Endothelial cell of umbilical vein (primary cell): ENCODE measurements around the gene SOX13. TPM values are rescaled to one million over a fixed set of nuclear protein-coding genes. Genes with fewer than 3 reads are reported as not detected.

Experiments used
- BruUV-seq: library from RNA; stranded (reverse); fragments of 400-500 nt; replicated peaks from 2 replicates; lab custom pipeline; 2021; lab: Mats Ljungman, UMichigan
- CTCF ChIA-PET: fragments of 300-600, 350-600 bp; sonication (Branson Sonifier 250); formaldehyde crosslinking; loops from one replicate; lab custom pipeline; 2021; ENCODE audit warnings: antibody characterized with exemption, inconsistent platforms; lab: Charles Lee
- POLR2A ChIA-PET: fragments of 300-600, 350-600 bp; sonication (Branson Sonifier 250); formaldehyde crosslinking; loops from one replicate; lab custom pipeline; 2021; ENCODE audit warnings: antibody characterized with exemption, inconsistent platforms; lab: Charles Lee
- DNase-seq: peaks from one replicate; pipeline ENCODE4 v3.0.0-alpha.2; 2011; ENCODE audit warnings: low read depth, low spot score
- FAIRE-seq: peaks from 2 replicates; lab custom pipeline; 2011; peaks lifted over from hg19 to GRCh38; lab: Jason Lieb, UNC
- H2AFZ ChIP-seq: 2 replicates; pipeline ENCODE4 v1.6.0; 2012; ENCODE audit warnings: low read depth, low read length, control low read depth, inconsistent platforms
- H3K27ac ChIP-seq: 2 replicates; pipeline ENCODE4 v1.5.1; 2011; ENCODE audit warnings: low read depth, mild to moderate bottlenecking, control low read depth, low read length, moderate library complexity; ENCODE audit not compliant: insufficient read depth
- H3K27me3 ChIP-seq, 2 experiments: 2 replicates each; pipeline versions ENCODE4 v1.6.0 to v1.6.1; 2011; ENCODE audit warnings: low read length in 2 of 2, mixed read lengths in 1 of 2; ENCODE audit not compliant: control insufficient read depth in 2 of 2, insufficient read depth in 2 of 2
- H3K36me3 ChIP-seq, 2 experiments: 2 replicates in 1 of 2; 3 replicates in 1 of 2; pipeline ENCODE4 v1.5.1; 2011; ENCODE audit warnings: low read length in 2 of 2, mild to moderate bottlenecking in 1 of 2, moderate library complexity in 1 of 2; ENCODE audit not compliant: control insufficient read depth in 2 of 2, insufficient read depth in 2 of 2; ENCODE audit errors: extremely low read depth in 1 of 2
- H3K4me1 ChIP-seq: 3 replicates; pipeline ENCODE4 v1.5.1; 2011; ENCODE audit warnings: mild to moderate bottlenecking, low read length; ENCODE audit not compliant: control insufficient read depth, insufficient read depth; ENCODE audit errors: extremely low read depth
- H3K4me2 ChIP-seq: 2 replicates; pipeline ENCODE4 v1.6.1; 2011; ENCODE audit warnings: low read length, control low read depth, mixed read lengths; ENCODE audit not compliant: insufficient read depth
- H3K4me3 ChIP-seq, 3 experiments: fragments of 200-600 bp in 1 of 3; sonication (generic), shearing (Covaris generic) in 1 of 3; replicated peaks in 1 of 3; 2 replicates each; pipeline ENCODE4 v1.5.1; 2011 to 2016; ENCODE audit warnings: control low read depth in 3 of 3, low read length in 3 of 3, mild to moderate bottlenecking in 2 of 3, inconsistent platforms in 1 of 3, low read depth in 1 of 3, moderate library complexity in 1 of 3; ENCODE audit not compliant: insufficient read depth in 1 of 3
- H3K79me2 ChIP-seq: 2 replicates; pipeline ENCODE4 v1.6.0; 2012; ENCODE audit warnings: low read length, inconsistent platforms; ENCODE audit not compliant: control insufficient read depth, insufficient read depth
- H3K9ac ChIP-seq: replicated peaks from 2 replicates; pipeline ENCODE3; 2011; ENCODE audit warnings: low read length, control low read depth; ENCODE audit not compliant: insufficient read depth; ENCODE audit errors: extremely low read depth
- H3K9me1 ChIP-seq: replicated peaks from 3 replicates; pipeline ENCODE4 v1.6.0; 2011; ENCODE audit warnings: mild to moderate bottlenecking, low read length; ENCODE audit not compliant: control insufficient read depth, insufficient read depth; ENCODE audit errors: extremely low read depth
- H3K9me3 ChIP-seq: replicated peaks from 2 replicates; pipeline ENCODE4 v1.5.1; 2012; ENCODE audit warnings: low read length, inconsistent platforms; ENCODE audit not compliant: control insufficient read depth, insufficient read depth
- H4K20me1 ChIP-seq: replicated peaks from 2 replicates; pipeline ENCODE3; 2011; ENCODE audit warnings: mild to moderate bottlenecking, low read length; ENCODE audit not compliant: control insufficient read depth, insufficient read depth; ENCODE audit errors: extremely low read depth
- EZH2 ChIP-seq: IDR thresholded peaks from 2 replicates; pipeline ENCODE4 v1.6.1; 2012; ENCODE audit warnings: borderline replicate concordance, low read depth, mild to moderate bottlenecking, moderate library complexity, low read length, inconsistent platforms; ENCODE audit not compliant: severe bottlenecking
- GATA2 ChIP-seq: IDR thresholded peaks from 2 replicates; pipeline ENCODE4 v1.7.0; 2011; ENCODE audit warnings: low read depth, mild to moderate bottlenecking, moderate library complexity, mixed read lengths, low read length; ENCODE audit not compliant: insufficient read length, insufficient read depth
- JUN ChIP-seq: IDR thresholded peaks from 2 replicates; pipeline ENCODE4 v1.6.1; 2011; ENCODE audit warnings: borderline replicate concordance, low read depth; ENCODE audit not compliant: insufficient read length, insufficient read depth
- POLR2AphosphoS5 ChIP-seq: IDR thresholded peaks from 2 replicates; pipeline ENCODE4 v1.6.1; 2012; ENCODE audit warnings: low read depth, mild to moderate bottlenecking, control low read depth, low read length, moderate library complexity; ENCODE audit not compliant: insufficient read depth
- dilution Hi-C: fragments of 300-500 bp; cut with MboI; formaldehyde crosslinking; loops from one replicate; pipeline ENCODE4 v1.15.0; 2019; ENCODE audit warnings: low sequenced_read_pairs; ENCODE audit not compliant: extremely low pct_ligation_motif_present
- intact Hi-C: fragments of 100-400 bp; cut with micrococcal nuclease; formaldehyde crosslinking; loops from one replicate; pipeline ENCODE4 v1.10.0; 2022
- polyA plus RNA-seq, 4 experiments: library from polyadenylated mRNA; depleted of rRNA in 3 of 4; stranded (reverse) in 3 of 4; unstranded in 1 of 4; fragments of >200 nt; gene quantifications; 2 replicates each; pipeline versions ENCODE4 v1.2.1 to v1.2.3, GENCODE V29; 2011 to 2012; ENCODE audit warnings: missing spikeins in 1 of 4
- total RNA-seq: library from RNA; stranded (reverse); gene quantifications from 2 replicates; pipeline ENCODE4 v1.2.3, GENCODE V29; 2021
- TF ChIP-seq, protein P1 (sequence below): IDR thresholded peaks from 2 replicates; pipeline ENCODE4 v1.6.1; 2011; ENCODE audit not compliant: insufficient read depth, insufficient read length
- TF ChIP-seq, protein P2 (sequence below), 2 donors: IDR thresholded peaks; 1 replicate in 1 of 2; 2 replicates in 1 of 2; pipeline ENCODE4 v1.5.1; 2011; ENCODE audit warnings: low read length in 2 of 2, mild to moderate bottlenecking in 2 of 2, moderate library complexity in 2 of 2, control low read depth in 1 of 2, inconsistent platforms in 1 of 2, low read depth in 1 of 2; ENCODE audit not compliant: insufficient read depth in 1 of 2; ENCODE audit errors: extremely low read depth in 1 of 2

SOX13 gene
- total and polyA plus RNA-seq, 2 donors (not counting 3 experiments of a cell fraction or from before 2014, with no cell fraction given): 40.8 to 57.7 TPM

DNA sequence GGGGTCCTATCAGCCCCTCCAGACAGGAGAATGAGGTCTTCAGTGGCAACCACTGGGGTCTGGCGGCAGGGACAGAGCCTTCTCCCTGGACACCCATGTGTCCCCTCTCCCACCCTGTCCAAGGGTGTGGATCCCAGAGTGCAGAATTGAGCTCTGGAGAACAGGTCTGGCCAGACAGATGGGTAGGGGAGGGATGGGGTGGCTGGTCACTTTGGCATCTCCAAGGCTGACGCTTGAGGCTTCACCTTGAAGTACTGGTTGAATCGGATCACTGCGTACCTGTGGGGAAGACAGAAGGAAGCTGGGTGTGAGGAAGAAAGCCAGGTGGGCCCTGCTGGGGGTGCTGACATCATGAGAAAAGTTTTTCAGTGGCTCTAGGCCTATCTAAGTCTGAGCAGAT is 59.1 kb downstream of the SOX13 start:
- BruUV-seq: no TSS peak
- DNase-seq: no peak
- Histone ChIP-seq H3K9me1 (no peaks in the 10 kb centered on the region), H3K4me3 (no peak overlapping the region), H2AFZ (no peak overlapping the region), H3K36me3 (peaks cover 0 to 5% of the 10 kb centered on the region in 2 experiments), H3K4me2 (no peak overlapping the region), H4K20me1 (no peaks in the 10 kb centered on the region), H3K9ac (no peak overlapping the region), H3K79me2 (no peaks in the 10 kb centered on the region), H3K27ac (no peak overlapping the region), H3K9me3 (no peaks in the 10 kb centered on the region), H3K4me1 (peaks cover 26% of the 10 kb centered on the region), H3K27me3 (no peaks in the 10 kb centered on the region)
- TF ChIP-seq, protein P1, sequence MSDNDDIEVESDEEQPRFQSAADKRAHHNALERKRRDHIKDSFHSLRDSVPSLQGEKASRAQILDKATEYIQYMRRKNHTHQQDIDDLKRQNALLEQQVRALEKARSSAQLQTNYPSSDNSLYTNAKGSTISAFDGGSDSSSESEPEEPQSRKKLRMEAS: no peak
- TF ChIP-seq JUN (no peak), GATA2 (no peak), EZH2 (no peak), POLR2AphosphoS5 (no peak)
- TF ChIP-seq, protein P2, sequence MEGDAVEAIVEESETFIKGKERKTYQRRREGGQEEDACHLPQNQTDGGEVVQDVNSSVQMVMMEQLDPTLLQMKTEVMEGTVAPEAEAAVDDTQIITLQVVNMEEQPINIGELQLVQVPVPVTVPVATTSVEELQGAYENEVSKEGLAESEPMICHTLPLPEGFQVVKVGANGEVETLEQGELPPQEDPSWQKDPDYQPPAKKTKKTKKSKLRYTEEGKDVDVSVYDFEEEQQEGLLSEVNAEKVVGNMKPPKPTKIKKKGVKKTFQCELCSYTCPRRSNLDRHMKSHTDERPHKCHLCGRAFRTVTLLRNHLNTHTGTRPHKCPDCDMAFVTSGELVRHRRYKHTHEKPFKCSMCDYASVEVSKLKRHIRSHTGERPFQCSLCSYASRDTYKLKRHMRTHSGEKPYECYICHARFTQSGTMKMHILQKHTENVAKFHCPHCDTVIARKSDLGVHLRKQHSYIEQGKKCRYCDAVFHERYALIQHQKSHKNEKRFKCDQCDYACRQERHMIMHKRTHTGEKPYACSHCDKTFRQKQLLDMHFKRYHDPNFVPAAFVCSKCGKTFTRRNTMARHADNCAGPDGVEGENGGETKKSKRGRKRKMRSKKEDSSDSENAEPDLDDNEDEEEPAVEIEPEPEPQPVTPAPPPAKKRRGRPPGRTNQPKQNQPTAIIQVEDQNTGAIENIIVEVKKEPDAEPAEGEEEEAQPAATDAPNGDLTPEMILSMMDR (IDR thresholded peaks at IDR 0.05; ENCODE audit: extremely low read depth in 1 of 2, insufficient read depth in 1 of 2, low read depth in 1 of 2, low read length in 2 of 2): no peak
- CTCF ChIA-PET: interaction anchor here (2.1 to 19.0 kb wide), 3 partner anchors 18 to 266 kb away, joined by 7 to 903 read pairs (median 45); partner anchors contain the start of genes ETNK2 and SNRPE
- no peak for FAIRE-seq
- dilution Hi-C loops (loop anchor here (25.0 kb wide), 1 partner anchor 270 kb away; the partner anchor contains the start of gene SNRPE), intact Hi-C loops (loop anchor here (2.0 kb wide), 1 partner anchor 19 kb away; no protein-coding TSS in a partner anchor)
- POLR2A ChIA-PET: interaction anchor here (0.6 to 1.6 kb wide), 2 partner anchors 261 to 265 kb away, joined by 4 read pairs; no protein-coding TSS in a partner anchor
